HG03442 (cell line): ENCODE measurements around the gene OR9G1.
"Not testable (repeated sequence)": the region's sequence is repeated elsewhere in the genome, so short reads cannot be mapped to it uniquely, and the experiment has no call there.

Source experiments
- ATAC-seq: cut with Tn5 transposase; IDR thresholded peaks from one replicate; pipeline ENCODE4 v1.9.1; 2021; ENCODE audit warnings: mild to moderate bottlenecking, moderate library complexity; ENCODE audit not compliant: unreplicated experiment

OR9G1 gene, protein sequence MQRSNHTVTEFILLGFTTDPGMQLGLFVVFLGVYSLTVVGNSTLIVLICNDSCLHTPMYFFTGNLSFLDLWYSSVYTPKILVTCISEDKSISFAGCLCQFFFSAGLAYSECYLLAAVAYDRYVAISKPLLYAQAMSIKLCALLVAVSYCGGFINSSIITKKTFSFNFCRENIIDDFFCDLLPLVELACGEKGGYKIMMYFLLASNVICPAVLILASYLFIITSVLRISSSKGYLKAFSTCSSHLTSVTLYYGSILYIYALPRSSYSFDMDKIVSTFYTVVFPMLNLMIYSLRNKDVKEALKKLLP

DNA sequence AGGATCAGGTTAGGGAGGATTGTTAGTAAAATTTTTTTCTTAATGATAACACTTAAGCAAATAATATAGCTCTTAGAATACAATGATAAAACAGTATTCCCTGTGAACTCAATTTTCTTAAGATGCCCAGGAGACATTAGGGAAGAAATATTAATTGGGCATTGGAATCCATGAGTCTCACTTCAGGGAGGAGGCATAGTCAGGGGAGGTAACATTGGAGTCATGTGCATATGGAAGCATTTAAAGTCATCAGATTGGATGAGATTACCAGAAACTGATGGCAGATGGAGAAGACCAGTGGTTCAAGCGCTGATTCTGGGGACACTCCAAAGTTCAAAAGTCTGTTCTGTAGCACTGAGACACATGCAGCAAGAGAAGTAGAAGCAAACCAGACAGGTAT lies at the start of gene OR9G1:
Gene OR9G1 (plus strand): TSS at position 301 of the 400 bp plus-strand sequence. CDS start 1,293 bp downstream, outside the sequence.
- no peak for ATAC-seq

DNA sequence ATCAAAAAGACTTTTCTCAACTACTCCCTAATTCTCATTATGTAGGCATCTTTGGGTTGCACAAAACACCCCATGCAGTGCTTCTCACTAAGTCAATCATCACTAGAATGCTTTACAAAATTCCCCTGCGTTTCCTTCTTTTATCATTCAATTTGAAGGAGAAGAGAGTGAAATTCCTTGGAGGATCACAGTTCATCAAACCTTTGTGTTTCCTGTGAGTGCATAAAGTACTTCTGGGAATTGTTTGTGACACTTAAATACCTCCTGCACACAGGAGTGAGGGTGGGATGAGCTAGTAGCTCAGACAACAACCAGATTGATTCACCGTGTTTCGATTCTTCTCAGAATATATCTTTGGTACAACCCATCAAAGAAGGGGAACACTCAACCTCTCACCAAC lies 39.1 kb upstream of the OR9G1 start:
- no peak for ATAC-seq

DNA sequence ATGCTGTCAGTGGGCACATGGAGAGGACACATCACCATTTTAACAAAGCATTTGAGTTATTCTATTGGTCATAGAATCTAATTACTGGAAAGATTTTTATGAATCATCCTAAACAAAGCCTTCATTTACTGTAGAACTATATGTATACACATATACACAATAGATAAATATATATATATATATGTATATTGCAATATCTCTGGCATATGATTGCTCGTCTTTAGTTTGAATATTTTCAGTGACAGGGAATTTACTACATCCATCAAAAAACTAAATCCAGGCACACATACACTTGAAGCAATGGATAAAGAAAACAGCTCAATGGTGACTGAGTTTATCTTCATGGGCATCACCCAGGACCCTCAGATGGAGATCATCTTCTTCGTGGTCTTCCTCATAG lies 35.5 kb upstream of the OR9G1 start, which contains the start of gene OR5AR1:
Gene OR5AR1 (plus strand): TSS at position 301 of the 400 bp plus-strand sequence. CDS start 0 bp downstream, at position 301.
- no peak for ATAC-seq

DNA sequence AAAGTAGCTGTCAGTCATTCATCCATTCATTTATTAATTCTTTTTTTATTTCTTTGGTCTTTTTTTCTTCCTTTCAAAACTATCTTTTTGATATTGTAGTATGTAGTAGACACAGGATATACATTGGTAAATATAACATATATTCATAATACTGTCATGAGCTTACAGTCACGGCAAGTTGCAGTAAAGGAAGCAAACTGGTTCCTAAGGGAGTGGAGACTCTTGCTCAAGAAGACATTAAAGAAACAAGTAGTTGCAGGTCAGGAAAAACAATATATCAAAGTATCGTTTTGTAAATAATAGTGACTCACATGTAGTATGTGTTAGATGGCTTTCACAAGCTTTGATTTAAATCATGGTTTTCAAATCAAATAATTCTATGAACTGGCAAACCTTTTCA lies 27.9 kb upstream of the OR9G1 start:
- no peak for ATAC-seq

DNA sequence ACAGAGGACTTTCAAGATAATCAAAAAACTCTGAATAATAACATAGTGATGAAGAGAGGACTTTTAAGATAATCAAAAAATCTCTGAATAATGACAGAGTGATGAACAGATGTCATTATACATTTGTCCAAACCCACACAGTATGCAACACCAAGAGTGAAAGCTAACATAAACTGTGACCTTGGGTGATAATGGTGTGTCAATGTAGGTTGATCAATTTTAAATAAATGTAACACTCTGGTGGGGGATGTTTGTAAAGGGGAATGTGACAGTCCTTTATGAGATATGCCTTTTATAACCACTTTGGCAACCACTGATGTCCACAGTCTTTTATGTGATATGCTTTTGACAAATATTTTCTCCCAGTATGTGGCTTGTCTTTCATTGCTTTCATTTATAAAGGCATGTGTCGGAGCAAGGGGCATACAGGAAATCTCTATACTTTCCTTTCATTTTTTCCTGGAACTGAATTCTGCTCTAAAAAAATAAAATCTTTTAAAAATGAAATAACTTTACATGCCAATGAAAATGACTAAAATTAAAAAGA lies 10.3 kb upstream of the OR9G1 start:
- no peak for ATAC-seq

DNA sequence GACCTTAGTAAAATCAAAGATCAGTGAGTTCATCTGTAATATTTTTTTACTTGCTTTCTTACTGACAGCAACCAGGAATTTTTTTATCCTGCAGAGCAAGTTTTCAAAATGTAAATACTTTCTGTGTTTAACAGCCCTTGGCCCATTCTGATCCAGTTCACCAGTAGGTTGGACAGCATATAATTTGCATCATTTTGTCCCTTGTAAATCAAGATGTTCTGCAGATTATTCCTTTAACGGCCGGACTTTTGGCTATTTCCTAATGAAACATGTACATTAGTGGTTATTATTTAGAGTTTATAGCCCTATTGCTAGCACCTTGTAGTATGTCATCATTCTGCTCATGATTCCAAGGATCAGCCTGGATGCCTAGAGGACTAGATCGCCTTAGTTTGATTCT lies 7.7 kb upstream of the OR9G1 start:
- ATAC-seq: not testable (repeated sequence)

DNA sequence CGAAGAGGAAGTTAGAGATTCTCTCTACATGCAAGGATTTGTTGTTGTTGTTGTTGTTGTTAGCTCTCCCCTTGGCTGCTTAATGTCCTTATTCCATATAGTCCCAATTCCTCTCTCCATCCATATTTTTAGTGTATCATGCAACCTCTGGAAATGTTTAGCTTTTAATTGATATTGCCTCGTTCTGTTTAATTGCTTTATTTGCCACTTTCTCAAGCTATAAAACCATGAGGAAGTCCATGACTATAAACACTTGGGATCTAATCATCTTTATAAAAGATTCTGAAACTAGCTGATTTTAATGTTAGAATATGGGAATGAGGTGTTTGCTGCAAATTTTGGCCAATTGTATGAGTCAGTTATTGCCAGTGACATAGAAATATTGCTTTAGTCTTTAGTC lies 5.5 kb upstream of the OR9G1 start:
- no peak for ATAC-seq

DNA sequence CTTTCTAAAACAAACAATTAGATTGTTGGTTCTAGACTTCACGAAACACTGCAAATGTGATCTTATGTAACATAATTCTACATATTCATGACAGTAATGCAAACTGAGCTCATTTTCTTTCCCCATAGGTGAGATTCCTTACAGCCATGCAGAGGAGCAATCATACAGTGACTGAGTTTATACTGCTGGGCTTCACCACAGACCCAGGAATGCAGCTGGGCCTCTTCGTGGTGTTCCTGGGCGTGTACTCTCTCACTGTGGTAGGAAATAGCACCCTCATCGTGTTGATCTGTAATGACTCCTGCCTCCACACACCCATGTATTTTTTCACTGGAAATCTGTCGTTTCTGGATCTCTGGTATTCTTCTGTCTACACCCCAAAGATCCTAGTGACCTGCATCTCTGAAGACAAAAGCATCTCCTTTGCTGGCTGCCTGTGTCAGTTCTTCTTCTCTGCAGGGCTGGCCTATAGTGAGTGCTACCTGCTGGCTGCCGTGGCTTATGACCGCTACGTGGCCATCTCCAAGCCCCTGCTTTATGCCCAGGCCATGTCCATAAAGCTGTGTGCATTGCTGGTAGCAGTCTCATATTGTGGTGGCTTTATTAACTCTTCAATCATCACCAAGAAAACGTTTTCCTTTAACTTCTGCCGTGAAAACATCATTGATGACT lies 1.5 kb downstream of the OR9G1 start:
- no peak for ATAC-seq

DNA sequence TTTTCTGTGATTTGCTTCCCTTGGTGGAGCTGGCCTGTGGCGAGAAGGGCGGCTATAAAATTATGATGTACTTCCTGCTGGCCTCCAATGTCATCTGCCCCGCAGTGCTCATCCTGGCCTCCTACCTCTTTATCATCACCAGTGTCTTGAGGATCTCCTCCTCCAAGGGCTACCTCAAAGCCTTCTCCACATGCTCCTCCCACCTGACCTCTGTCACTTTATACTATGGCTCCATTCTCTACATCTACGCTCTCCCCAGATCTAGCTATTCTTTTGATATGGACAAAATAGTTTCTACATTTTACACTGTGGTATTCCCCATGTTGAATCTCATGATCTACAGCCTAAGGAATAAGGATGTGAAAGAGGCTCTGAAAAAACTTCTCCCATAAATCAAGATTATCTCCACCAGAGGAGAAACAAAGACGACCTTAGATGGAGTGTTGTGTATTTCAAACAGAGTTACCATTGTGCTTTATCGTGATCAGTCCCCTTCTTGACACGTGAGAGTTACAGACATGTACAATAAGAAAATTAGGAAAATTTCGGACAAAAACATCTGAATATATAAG lies 2.1 kb downstream of the OR9G1 start:
- ATAC-seq: no peak

DNA sequence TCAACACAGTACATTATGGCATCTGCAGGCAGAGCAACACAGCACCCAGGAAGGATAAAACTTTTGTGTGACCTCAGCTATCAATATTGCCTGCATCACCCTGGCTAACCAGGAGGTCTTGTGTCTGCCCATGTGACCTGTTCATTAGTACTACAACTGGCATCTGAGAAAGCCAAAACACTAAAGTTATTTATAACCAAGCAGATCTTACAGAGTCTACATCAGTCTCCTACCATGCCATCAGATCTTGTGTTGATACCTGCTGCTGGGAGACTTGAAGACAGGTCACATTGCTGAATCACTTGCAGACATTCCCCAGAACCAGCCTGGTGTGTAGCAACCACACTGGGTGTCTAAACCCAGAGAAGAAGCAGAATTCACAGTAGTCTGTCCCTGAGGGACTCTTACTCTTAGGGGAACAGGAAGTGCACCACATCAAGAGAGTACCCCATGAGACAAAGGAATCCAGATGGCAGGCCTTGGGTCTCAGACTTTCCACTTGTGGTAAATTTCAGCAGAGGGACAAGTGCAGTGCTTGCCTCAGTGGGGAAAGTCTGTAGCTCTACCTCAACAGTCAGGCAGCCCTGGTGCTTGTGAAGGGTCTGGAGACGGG lies 7.0 kb downstream of the OR9G1 start:
- no peak for ATAC-seq

DNA sequence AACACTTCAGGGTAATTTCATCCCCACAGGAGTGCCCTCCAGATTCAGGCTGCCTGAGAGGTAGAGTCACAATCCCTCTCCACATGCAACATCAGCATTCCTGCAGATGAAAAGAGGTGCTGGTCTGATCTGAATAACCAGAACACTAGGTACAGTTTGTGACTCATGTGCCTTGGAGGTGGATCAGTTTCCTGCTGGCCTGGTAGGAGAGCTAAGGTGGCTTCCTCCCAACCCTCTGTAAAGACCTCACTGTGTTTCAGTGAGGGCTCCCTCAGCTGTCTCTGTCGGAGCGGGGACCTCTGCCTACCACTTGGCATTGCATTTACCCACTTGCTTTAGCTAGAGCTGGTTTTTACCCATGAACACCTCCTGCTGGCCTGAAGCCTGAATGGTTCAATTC lies 7.6 kb downstream of the OR9G1 start:
- no peak for ATAC-seq

DNA sequence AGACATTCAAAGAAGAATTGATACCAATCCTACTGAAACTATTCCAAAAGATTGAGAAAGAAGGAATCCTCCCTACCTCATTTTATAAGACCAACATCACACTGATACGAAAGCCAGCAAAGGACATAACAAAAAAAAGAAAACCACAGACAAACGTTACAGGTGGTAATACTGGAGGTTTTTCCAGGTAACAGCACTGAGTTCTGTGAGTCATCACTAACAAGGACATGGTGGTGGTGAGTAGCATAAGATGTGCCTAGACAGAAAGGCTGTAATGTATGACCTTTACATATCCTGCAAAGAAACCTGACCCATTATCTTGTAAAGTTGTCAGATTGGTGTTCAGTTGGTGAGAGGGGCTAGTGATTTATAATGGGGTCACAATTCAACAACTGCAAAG lies 15.3 kb downstream of the OR9G1 start:
- ATAC-seq: no peak

DNA sequence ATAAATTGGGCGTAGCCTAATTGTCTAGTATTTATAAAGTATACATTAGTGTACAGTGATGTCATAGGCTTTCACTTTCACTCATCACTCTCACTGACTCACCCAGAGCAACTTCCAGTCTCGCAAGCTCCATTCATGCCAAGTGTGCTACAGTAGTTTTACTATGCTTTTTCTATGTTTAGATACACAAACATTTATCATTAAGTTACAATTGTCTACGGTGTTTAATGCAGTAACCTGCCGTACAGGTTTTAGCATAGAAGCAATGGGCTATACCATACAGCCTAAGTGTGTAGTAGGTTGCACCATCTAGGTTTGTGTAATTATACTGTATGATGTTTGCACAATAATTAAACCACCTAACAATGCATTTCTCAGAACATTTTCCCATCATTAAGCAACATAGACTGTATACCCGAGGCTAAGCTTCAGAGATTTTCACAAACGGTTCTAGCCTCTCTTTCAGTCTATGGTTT lies 17.5 kb downstream of the OR9G1 start:
- ATAC-seq: no peak

DNA sequence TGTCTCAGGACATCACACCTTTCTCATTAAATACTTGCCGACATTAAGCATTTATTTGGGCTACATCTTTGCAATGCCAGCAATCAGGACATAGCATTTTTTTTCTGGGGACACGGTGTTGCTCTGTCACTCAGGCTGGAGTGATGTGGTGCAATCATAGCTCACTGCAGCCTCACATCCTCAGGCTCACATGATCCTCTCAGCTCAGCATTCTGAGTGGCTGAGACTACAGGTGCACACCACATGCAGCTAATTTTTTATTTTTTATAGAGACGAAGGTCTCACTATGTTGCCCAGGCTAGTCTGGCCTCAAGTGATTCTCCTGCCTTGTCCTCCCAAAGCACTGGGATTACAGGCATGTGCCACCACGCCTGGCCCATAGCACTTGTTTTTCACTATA lies 21.6 kb downstream of the OR9G1 start:
- ATAC-seq: no peak

DNA sequence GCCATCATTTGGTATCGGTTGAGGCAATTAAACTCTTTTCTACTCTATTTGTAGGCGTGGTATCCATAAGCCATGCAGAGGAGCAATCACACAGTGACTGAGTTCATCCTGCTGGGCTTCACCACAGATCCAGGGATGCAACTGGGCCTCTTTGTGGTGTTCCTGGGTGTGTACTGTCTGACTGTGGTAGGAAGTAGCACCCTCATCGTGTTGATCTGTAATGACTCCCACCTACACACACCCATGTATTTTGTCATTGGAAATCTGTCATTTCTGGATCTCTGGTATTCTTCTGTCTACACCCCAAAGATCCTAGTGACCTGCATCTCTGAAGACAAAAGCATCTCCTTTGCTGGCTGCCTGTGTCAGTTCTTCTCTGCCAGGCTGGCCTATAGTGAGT lies 41.2 kb downstream of the OR9G1 start:
- no peak for ATAC-seq

DNA sequence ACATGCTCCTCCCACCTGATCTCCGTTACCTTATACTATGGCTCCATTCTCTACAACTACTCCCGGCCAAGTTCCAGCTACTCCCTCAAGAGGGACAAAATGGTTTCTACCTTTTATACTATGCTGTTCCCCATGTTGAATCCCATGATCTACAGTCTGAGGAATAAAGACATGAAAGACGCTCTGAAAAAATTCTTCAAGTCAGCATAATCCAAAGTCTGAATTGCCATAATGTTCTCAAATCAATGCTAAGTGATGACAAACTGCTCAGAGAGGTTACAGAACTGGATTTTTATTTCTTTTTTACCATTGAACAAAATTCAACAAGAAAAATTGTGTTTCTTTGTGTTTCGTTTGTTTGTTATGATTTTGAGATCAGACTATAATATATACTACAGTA lies 42.0 kb downstream of the OR9G1 start:
- no peak for ATAC-seq

DNA sequence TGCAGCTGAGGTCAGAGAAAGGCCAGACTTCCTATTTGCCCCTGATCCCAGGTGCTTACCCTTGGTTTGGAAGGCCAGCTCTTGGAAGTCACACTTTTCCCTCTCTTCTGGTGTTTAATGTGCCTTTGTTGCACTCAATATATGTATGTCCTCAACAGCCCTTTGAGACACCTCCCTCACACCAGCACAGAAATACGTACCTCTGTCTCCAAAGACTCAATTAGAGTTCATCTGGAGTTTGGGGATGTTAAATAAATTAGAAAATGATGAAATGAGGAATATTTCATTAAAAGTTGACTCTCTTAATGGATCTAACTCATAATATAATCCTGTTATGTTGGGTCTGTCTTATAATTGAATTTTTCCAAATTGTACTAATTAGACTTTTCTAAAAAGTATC lies 49.7 kb downstream of the OR9G1 start, which contains the start of gene OR9G4:
Gene OR9G4 (minus strand): TSS at position 101 of the 400 bp plus-strand sequence. CDS start 4,931 bp downstream, outside the sequence.
- ATAC-seq: no peak

DNA sequence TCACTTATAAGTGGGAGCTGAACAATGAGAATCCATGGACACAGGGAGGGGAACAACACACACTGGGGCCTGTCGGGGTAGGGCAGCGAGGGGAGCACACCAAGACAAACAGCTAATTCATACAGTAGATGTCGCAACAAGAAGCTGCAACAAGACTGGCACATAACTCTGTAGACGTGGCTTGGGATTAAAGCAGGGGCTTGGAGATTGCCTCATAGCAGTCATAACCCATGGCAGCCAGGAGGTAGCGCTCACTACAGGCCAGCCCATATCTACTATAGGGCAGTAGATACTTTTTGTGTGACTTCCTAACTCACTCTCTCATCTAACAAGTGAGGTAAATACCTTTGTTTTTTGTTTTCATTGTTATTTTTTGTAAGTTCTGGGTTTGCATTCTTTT lies 51.3 kb downstream of the OR9G1 start:
- ATAC-seq: no peak

DNA sequence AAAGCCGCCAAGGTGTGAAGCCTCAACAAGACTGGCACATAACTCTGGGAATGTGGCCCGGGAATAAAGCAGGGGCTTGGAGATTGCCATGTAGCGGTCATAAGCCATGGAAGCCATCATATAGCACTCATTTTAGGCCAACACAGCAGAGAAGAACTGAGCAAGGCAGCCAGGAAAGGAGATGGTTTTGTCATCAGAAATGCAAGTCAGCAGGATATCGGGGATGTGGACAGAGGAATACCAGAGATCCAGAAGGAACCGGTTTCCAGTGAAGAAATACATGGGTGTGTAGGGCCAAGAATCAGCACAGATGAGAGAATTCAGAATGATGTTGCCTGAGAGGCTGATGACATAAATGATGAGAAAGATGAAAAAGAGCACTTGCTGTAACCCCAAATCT lies 52.6 kb downstream of the OR9G1 start:
- no peak for ATAC-seq
